Small intestine (tissue), 7 donors: ENCODE measurements around the gene PFKFB3. TPM values are rescaled to one million over a fixed set of nuclear protein-coding genes. Genes with fewer than 3 reads are reported as not detected.
A peak's percentile ranks its signal among the peaks of the same experiment; 100 is the strongest.

ENCODE experiments used
- DNase-seq, 2 donors: peaks; one replicate each; pipeline versions ENCODE4 v3.0.0 to v3.0.0-alpha.2; 2013
- FAIRE-seq: peaks from 2 replicates; lab custom pipeline; 2012; peaks lifted over from hg19 to GRCh38; lab: Jason Lieb, UNC
- H3K27ac ChIP-seq, 3 donors: one replicate each; pipeline ENCODE4 v1.5.1; 2013; ENCODE audit warnings: low read length in 2 of 3, mild to moderate bottlenecking in 2 of 3, control low read depth in 1 of 3, inconsistent platforms in 1 of 3, low read depth in 1 of 3, moderate library complexity in 1 of 3
- H3K27me3 ChIP-seq, 3 donors: one replicate each; pipeline ENCODE4 v1.6.1; 2013; ENCODE audit warnings: low read length in 3 of 3, inconsistent platforms in 1 of 3; ENCODE audit not compliant: control insufficient read depth in 3 of 3, insufficient read depth in 3 of 3
- H3K36me3 ChIP-seq, 3 donors: one replicate each; pipeline ENCODE4 v1.6.1; 2013; ENCODE audit warnings: low read length in 3 of 3, inconsistent platforms in 1 of 3, low read depth in 1 of 3, mild to moderate bottlenecking in 1 of 3, moderate library complexity in 1 of 3; ENCODE audit not compliant: control insufficient read depth in 3 of 3, insufficient read depth in 2 of 3
- H3K4me1 ChIP-seq, 3 donors: one replicate each; pipeline ENCODE4 v1.6.1; 2013; ENCODE audit warnings: low read length in 2 of 3, inconsistent platforms in 1 of 3, low read depth in 1 of 3, mild to moderate bottlenecking in 1 of 3, moderate library complexity in 1 of 3; ENCODE audit not compliant: control insufficient read depth in 3 of 3, insufficient read depth in 2 of 3
- H3K4me3 ChIP-seq, 3 donors: one replicate each; pipeline ENCODE4 v1.5.1; 2013; ENCODE audit warnings: low read length in 3 of 3, control low read depth in 1 of 3, inconsistent platforms in 1 of 3, low read depth in 1 of 3, mild to moderate bottlenecking in 1 of 3, moderate library complexity in 1 of 3
- H3K9me3 ChIP-seq, 2 donors: one replicate each; pipeline ENCODE4 v1.6.1; 2013; ENCODE audit warnings: low read depth in 1 of 2, low read length in 1 of 2; ENCODE audit not compliant: control insufficient read depth in 2 of 2, insufficient read depth in 1 of 2
- WGBS, 3 donors: extraction: QIAGEN DNeasy Blood & Tissue Kit; methylation state at CpG; one replicate each; pipeline ENCODE4 v1.1.7; 2013; 5-methylcytosine and 5-hydroxymethylcytosine counted together
- polyA plus RNA-seq, 4 donors: library from polyadenylated mRNA; stranded (reverse) in 3 of 4; unstranded in 1 of 4; fragments of 200-250 nt in 3 of 4; fragments of 120-200 nt in 1 of 4; gene quantifications; one replicate each; pipeline versions ENCODE4 v1.2.1 to v1.2.3, GENCODE V29; 2013
- donor health status: healthy with polysubstance abuse.
- donor health status: control.
- donor health status: control.
- donor health status: Bipolar disorder and iron deficiency.
- donor health status: healthy.

Gene PFKFB3
- polyA plus RNA-seq, 4 donors, result 5.5 to 28.4 (median 13.5) TPM

DNA sequence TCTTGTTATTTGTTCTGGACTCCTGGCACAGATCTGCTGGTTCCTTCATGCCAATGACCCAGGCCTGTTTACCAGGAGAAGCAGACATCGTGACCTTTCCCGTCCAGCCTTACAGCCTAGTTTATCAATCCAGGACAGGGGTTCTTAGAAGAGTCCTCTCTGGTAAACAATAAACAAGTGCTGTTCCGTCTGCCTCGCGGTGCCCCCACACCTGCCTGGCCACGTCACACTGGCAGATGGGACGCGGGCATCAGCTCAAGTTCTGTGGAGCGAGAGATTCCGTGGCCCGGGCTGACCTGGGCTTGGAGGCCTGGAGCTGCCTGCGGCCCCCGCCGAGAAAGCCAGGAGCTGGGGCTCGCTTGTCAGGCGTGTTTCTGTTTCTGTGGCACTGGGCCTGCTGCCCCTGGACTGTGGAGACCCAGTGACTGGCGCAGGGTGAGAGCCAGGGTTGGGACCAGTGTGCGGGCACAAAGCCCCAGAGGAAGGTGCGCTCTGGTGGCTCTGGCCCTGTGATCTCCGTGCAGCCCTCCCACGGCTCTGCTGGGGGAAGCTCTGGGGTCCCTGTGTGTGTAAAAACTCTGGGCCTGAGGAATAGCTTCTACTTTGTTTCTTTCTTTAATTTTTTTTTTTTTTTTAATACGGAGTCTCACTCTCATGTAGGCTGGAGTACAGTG is 28.4 kb upstream of the PFKFB3 start:
- Histone ChIP-seq H3K27me3 (peaks cover 0 to 9% (median 0%) of the 10 kb centered on the region in 3 donors), H3K4me3 (no peak overlapping the region), H3K9me3 (no peaks in the 10 kb centered on the region), H3K36me3 (peaks cover 0 to 6% (median 0%) of the 10 kb centered on the region in 3 donors), H3K27ac (no peak overlapping the region), H3K4me1 (peaks cover 2 to 12% (median 12%) of the 10 kb centered on the region in 3 donors)
- WGBS, 3 donors, result 93 to 97% (median 94%) methylated on average over 22 of the region's 22 CpGs
- FAIRE-seq, result no peak
- DNase-seq, result no peak

DNA sequence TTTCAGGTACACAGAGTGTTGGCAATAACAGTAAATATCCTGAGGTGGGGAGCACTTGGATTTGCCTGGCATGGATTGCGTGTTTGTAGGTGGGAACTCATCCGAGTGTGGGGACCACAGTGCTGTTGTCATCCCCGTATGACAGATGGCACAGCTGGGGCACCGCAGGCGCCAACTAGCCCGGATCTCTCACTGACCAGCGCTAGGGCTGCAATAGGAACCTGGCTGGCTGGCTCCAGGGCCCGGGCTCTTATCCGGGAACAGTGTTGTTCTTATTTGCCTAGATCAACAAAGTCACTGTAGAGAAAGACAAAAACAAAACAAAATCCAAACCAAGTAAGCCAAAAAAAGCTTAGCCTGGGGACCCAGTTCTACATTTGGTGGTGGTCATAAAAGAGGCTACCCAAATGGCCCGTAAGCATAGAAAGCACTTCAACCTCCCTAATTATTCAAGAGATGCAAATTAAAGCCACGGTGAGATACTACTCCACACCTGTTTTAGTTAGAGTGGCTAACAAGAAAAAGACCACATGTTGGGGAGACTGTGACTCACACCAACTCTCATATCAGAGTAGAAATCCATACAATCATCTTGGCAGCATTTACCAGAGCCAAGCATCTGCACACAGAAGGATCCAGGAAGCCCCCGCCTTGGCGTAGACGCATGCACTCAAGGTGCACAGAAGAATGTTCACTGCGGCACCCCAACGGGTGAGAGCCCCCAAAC is 27.2 kb upstream of the PFKFB3 start:
- Histone ChIP-seq H3K4me1 (peaks cover 0 to 12% (median 7%) of the 10 kb centered on the region in 3 donors), H3K4me3 (no peak overlapping the region), H3K27ac (no peak overlapping the region), H3K36me3 (peaks cover 0 to 6% (median 0%) of the 10 kb centered on the region in 3 donors), H3K9me3 (no peaks in the 10 kb centered on the region), H3K27me3 (peaks cover 0 to 17% (median 0%) of the 10 kb centered on the region in 3 donors)
- no peak for FAIRE-seq
- no peak for DNase-seq
- WGBS, 3 donors, result 86 to 88% (median 88%) methylated on average over 16 of the region's 16 CpGs

DNA sequence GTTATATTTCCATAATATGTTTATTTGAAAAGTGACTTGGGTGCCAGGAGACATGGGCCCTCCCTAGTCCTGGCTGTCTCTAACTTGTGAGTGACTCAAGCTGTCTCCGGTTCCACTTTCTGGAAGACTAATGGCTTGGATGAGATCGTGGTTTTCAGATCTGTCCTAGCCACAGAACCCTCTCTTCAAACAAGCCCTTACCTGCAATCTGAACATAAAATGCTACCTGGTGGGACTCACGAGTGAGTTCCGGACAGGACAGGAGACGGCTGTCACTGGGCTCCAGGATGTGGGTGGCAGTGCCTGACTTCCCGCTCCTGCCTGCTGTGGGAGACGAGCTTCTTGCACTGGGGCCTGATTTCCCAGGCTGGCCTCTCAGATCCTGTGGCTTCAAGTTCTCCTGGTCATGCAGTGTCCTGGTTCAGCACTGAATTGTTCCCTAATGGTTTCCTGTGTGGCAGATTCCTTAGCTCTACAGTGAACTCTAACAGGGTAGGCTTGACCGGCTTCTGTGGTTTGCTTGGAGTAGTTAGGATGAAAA is 26.0 kb upstream of the PFKFB3 start:
- peaks cover 0 to 6% (median 0%) of the 10 kb centered on the region in 3 donors for H3K36me3 ChIP-seq
- H3K9me3 ChIP-seq, result no peaks in the 10 kb centered on the region
- DNase-seq (no peak), FAIRE-seq (no peak)
- H3K27me3 ChIP-seq, result peaks cover 0 to 24% (median 0%) of the 10 kb centered on the region in 3 donors
- peak overlapping the region in 1 of 3 donors; percentile 38 for H3K27ac ChIP-seq
- H3K4me1 ChIP-seq, result peaks cover 0 to 12% (median 5%) of the 10 kb centered on the region in 3 donors
- no peak overlapping the region for H3K4me3 ChIP-seq
- 69 to 90% (median 76%) methylated on average over 8 of the region's 8 CpGs for WGBS, 3 donors

DNA sequence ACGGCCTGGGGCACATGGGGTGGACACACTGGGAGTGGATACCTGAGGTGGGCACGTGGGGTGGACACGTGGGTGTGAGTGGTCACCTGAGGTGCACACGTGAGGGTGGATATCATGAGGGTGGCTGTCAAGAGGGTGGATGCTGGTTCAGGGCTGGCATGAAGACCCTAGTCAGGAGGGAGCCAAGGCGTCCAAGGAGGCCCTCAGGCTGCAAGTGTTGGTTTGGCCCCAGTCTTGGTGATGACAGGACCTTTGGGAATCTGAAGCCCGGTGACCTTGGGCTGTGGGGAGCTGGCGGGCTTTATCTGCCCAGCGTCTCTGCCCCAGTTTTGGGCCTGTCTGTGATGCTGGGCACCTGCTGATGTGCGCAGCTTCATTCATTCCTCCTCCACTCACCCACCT is 24.9 kb upstream of the PFKFB3 start:
- WGBS, 3 donors, result 89 to 94% (median 90%) methylated on average over 9 of the region's 9 CpGs
- Histone ChIP-seq H3K27ac (no peak overlapping the region), H3K27me3 (peaks cover 0 to 24% (median 0%) of the 10 kb centered on the region in 3 donors), H3K9me3 (no peaks in the 10 kb centered on the region), H3K36me3 (peaks cover 0 to 2% (median 0%) of the 10 kb centered on the region in 3 donors), H3K4me3 (no peak overlapping the region), H3K4me1 (peaks cover 0 to 5% (median 4%) of the 10 kb centered on the region in 3 donors)
- DNase-seq (no peak), FAIRE-seq (no peak)

DNA sequence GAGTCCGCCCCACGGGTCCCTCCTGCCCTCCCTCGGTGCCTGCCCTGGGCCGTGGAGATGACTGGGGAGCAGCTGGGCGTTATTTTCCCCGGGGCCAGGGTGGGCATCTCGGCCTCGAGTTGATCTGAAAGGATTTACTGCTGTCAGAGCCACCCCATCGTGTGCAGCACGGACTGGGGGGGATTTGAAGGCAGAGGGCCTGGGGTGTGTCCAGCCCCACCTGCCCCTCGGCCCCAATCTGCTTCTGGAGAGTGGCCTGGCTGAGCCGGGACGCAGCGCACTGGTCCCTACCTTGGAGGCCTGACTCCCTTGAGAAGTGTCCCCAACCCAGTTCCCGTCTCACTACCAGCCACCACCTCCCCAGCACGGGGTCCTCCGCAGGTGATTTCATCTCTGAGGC is 24.2 kb upstream of the PFKFB3 start:
- Histone ChIP-seq H3K4me3 (no peak overlapping the region), H3K27me3 (peaks cover 0 to 24% (median 0%) of the 10 kb centered on the region in 3 donors), H3K4me1 (peaks cover 0 to 3% (median 0%) of the 10 kb centered on the region in 3 donors), H3K27ac (no peak overlapping the region), H3K9me3 (no peaks in the 10 kb centered on the region), H3K36me3 (peaks cover 0 to 2% (median 0%) of the 10 kb centered on the region in 3 donors)
- no peak for FAIRE-seq
- 65 to 80% (median 77%) methylated on average over 11 to 17 of the region's 17 CpGs for WGBS, 3 donors
- no peak for DNase-seq

DNA sequence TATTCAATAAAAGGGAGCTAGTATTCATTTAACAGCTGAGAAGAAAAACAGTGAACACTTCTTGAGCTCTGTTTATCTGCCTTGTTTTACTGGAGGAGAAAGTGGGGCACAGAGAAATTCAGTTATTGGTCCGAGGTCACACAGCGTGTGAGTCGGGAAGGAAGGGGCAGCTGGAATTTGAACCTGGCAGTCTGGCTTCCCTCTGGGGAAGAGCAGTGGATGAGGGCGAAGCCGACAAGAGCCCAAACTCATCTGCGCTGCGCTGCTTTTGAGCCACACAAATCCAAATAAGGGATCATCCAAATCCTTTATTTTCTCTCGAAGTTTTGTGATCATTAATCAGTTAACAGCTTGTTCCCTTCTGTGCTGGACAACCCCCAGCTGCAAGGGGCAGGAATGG is 23.7 kb upstream of the PFKFB3 start:
- Histone ChIP-seq H3K27me3 (peaks cover 0 to 24% (median 0%) of the 10 kb centered on the region in 3 donors), H3K27ac (no peak overlapping the region), H3K4me1 (no peaks in the 10 kb centered on the region), H3K4me3 (no peak overlapping the region), H3K9me3 (no peaks in the 10 kb centered on the region), H3K36me3 (peaks cover 0 to 2% (median 0%) of the 10 kb centered on the region in 3 donors)
- FAIRE-seq (no peak), DNase-seq (no peak)
- WGBS, 3 donors, result 61 to 81% (median 77%) methylated on average over 8 of the region's 8 CpGs

DNA sequence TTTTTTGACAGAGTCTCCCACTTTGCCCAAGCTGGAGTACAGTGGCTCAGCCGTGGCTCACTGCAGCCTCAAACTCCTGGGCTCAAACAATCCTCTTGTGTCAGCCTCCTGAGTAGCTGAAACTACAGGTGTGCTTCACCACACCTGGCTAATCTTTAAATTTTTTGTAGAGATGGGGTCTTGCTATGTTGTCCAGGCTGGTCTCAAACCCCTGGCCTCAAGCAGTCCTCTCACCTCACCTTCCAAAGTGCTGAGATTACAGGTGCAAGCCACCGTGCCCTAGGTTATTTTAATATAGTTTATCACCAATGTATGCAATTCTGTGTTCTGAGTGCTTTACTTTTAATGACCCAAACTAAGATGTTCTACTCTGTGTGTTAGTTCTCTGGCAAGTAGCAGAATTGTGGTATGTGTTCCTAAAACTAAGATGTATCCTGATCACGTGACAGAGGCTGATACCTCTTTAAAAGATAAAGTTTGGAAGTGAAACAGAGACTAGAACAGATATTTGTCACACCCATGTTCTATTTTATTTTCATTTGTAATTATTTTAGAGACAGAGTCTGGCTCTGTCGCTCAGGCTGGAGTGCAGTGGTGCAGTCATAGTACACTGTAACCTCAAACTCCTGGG is 22.1 kb upstream of the PFKFB3 start:
- no peaks in the 10 kb centered on the region for H3K9me3 ChIP-seq
- 87 to 91% (median 89%) methylated on average over 4 of the region's 4 CpGs for WGBS, 3 donors
- no peak for FAIRE-seq

DNA sequence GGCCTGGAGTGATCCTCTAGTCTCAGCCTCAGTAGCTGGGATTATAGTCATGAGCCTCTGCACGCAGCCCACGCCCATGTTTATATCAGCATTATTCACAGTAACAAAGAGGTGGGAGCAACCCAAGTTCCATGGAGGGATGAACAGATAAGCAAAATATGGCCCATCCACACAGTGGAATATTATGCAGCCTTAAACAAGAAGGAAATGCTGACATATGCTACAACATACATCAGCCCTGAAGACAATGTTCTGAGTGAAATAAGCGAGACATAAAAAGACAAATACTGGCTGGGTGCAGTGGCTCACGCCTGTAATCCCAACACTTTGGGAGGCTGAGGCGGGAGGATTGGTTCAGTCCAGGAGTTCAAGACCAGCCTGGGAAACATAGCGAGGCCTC is 21.5 kb upstream of the PFKFB3 start:
- Histone ChIP-seq H3K4me3 (no peak overlapping the region), H3K4me1 (no peaks in the 10 kb centered on the region), H3K9me3 (no peaks in the 10 kb centered on the region), H3K27me3 (peaks cover 0 to 24% (median 0%) of the 10 kb centered on the region in 3 donors), H3K36me3 (no peaks in the 10 kb centered on the region), H3K27ac (no peak overlapping the region)
- FAIRE-seq (no peak), DNase-seq (no peak)
- WGBS, 3 donors, result 93 to 97% (median 96%) methylated on average over 6 of the region's 6 CpGs

More for the DNA sequence above, 22.1 kb upstream of the PFKFB3 start:
- H3K36me3 ChIP-seq, result peaks cover 0 to 2% (median 0%) of the 10 kb centered on the region in 3 donors
- DNase-seq, result no peak
- no peak overlapping the region for H3K27ac ChIP-seq
- H3K27me3 ChIP-seq, result peaks cover 0 to 24% (median 0%) of the 10 kb centered on the region in 3 donors
- H3K4me1 ChIP-seq, result no peaks in the 10 kb centered on the region
- H3K4me3 ChIP-seq, result no peak overlapping the region
